ENCODE results near the gene HELT.

Gene HELT

DNA sequence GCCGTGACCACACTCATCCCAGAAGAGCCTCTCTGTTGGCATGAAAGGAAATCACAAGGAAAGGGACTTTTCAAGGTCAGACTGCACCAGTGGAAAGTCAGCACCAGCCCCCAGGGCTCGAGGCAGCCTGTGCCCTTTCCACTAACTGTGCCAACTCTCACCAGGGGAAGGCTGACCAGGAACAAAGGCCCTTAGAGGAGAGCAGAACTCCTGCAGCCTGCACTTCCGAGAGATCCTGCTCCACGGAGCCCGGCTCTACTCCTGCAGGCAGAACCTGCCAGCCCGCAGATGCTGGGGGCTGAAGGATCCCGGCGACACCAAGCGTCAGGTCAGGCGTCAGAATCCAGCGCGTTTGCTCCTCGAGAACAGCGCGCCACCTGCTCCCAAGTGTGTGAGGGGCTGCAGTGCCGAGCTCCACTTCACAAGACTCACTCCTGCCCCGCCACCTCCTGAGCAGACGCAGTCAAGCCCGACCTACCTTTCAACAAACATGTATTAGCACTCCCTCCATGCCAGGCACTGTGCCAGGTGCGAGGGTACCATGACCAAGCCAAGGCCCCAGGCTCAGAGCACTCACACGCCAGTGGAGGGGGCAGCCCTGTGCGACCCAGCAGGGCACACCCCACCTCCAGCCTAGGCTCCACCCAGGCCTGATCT lies 13.6 kb upstream of the HELT start:
- DNase-seq: no peak

DNA sequence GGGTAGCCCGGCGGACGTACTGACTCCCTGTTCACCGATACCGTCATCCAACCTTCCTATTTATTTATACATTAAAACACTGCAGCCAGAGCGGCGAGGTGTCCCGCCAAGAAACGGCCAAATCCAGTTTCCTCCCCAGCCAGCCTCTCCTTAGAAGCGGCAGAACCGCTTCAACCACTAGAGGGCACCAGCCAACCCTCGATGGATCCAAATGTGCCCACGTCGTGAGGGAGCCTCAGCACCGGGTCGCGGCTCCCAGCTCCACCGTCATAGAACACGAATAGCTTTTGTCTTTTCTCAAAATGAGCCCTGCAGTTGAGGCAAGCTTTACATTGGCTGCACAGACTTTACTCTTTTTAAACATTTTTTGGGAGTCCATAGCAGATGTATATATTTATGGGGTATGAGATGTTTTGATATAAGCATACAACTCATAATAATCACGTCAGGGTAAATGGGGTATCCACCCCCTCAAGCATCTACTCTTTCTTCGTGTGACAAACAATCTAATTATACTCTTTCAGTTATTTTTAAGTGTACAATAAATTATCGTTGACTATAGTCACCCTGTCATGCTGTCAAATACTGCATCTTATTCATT lies 13.0 kb upstream of the HELT start:
- DNase-seq: peak; percentile 45

DNA sequence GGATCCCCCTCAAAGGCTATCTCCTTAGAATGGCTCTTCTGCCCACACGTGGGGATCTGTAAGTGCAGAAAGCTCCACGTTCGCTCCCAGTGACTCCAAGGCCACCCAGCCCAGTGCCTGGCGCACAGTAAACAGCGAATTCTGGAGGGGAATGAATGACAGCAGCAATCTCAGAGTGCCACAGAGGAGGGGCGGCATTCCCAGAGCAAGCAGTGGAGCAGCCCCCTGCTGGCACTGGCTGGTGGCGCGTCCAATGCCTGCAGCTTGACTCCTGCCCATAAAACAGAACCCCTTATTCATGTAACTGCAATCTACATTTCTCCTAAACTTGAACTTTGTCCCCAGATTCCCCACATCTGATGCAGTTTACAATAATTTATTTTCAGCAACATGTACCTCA lies 6.9 kb upstream of the HELT start:
- peak; percentile 1 for DNase-seq

DNA sequence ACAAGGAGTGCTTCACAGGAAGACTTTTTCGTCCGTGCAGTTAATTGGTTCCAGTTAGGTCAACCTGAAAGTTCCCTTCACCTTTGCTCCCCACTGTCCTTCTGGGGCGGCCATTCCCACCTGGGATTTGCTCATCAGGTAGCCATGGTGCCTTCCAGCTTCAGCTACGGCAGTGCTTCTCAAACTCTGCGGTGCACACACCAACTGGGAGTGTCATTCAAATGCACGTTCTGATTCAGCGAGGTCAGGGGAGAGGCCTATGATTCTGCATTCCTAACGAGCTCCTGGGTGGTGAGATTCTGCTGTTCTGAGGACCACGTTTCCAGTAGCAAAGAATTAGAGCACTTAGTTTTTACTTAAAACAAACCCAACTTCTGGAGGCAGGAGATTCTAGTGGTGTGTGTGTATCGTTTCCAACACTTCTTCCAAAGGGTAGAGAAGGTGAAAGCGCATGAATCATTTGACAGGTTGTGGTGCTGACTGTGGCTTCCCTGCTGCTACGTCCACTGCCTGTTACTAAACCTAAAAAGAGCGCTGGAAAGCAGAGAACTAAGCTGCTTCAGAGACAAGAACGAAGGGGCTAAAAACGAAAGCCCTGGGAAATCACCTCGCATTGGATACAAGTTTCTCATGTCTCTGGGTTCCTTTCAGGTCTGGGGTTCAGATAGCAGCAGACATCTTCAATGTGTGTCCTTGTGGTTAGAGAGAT lies 4.7 kb upstream of the HELT start:
- no peak for DNase-seq

DNA sequence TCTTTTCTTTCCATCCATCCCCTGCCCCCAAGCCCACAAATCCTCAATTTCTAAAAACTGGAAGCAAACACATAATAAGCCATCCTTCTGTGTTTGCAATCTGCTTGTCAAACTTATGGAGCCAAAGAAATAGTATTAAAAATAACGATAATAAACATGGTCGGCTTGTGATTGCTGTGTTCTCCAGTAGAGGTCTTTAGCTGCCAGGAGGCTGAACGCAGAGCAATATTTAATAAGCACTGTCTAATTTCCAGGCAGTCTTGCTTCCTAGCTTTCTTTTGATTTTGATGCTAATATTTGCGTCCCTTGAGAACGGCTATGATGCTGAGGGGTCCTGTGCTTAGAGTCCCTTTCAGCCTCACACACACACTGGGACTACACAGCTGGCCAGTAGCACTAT lies 3.2 kb upstream of the HELT start:
- no peak for DNase-seq

DNA sequence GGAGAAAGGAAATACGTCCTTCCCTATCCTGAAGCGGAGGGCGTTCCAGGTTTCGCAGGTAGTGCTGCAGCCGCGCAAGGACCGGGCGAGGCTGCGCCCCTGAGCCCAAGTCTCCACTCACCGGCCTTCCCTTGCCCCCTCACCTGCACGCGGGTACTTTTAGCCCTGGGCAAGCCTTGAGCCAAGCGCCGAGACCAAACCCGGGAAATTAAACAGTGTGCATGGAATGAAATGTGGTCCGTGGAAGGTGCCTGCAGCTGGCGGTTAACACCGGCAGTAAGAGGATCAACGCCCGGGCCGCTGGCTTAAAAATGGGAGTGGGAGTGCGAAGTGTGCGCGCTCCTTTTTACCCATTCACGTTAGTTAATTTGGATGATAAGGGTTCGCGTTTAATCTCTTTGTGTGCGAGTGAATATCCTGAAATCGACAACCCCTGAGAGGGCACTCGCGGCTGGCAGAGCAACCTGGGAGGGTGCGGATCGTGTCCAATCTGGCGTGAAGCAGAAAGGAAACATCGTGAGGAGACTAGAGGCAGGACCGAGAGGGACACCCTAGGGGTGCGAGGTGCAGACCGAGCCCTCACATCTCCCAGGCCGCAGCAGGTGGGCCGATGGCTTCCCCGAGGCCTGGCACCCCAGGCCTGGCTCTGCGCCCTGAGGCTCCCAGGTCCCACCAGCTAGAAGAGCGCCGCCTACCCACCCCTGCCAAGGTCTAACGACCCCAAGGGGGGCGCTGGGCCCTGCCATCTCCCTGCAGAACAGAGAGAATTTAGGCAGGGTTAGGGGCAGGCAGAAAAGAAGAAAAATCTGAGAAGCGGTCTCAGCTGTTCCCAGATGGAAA lies 2.0 kb upstream of the HELT start:
- no peak for DNase-seq

DNA sequence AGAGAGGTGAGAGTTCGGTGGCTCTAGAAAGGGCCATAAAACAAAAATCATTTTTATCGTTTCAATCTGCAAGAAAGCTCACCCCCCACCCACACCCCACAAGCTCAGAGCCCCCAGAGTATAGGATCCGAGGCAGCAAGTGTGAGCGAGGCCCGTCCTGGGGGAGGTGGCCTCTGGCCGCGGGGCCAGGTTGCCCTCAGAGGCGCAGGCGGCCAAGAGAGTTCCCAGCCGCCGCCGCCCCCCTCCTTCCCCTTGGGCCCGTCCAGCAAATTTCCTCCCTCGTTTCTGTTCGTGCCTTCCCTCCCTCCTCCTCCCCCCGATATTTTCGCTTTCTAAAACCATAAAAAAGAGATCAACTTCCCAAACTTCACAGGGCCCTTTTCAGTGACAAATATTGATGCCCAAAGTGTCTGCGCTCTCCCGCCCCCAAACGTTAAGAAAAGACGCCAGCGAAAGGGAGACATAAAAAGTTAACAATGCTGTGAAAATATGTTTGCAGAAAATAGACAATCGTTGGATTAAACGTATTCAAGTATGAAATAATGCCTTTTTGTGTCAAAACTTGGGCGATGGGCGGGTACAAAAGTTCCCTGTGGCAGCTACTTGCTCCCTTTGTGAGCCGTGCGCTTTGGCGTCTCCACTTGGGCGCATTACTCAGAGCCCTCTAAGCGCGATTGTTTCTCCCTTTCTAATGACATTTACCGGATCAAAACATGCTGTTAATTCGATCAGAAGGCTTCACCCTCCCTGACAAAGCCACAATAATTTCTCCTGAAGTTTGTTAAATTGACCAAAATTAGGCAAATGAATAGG lies 1.1 kb upstream of the HELT start:
- no peak for DNase-seq

DNA sequence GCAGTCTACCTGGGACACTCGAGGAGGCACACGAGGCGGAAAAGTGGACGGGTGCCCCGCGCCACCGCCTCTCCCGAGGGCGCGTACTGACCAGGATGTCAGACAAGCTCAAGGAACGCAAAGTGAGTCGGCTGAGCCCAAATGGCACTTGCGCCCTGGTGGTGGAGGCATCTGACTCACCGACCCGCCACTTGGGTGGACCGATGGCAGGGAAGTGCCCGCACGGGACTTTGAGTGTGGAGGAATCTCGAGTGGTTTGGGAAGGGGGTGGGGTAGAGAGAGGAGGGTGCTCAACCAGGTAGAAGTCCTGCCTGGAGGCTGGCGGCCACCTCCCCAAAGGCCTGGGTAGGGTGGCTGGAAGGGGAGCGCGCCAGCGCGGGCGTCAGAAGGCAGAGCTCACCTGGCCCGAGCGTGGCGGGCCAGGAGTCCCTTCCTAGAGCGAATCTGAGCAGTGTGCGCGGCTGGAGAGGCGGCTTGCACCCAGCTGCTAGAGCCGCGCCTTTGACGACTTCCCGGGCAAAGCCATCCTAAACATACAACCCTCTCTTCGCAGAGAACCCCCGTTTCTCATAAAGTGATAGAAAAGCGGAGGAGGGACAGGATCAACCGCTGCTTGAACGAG lies 655 bp downstream of the HELT start:
- no peak for DNase-seq

DNA sequence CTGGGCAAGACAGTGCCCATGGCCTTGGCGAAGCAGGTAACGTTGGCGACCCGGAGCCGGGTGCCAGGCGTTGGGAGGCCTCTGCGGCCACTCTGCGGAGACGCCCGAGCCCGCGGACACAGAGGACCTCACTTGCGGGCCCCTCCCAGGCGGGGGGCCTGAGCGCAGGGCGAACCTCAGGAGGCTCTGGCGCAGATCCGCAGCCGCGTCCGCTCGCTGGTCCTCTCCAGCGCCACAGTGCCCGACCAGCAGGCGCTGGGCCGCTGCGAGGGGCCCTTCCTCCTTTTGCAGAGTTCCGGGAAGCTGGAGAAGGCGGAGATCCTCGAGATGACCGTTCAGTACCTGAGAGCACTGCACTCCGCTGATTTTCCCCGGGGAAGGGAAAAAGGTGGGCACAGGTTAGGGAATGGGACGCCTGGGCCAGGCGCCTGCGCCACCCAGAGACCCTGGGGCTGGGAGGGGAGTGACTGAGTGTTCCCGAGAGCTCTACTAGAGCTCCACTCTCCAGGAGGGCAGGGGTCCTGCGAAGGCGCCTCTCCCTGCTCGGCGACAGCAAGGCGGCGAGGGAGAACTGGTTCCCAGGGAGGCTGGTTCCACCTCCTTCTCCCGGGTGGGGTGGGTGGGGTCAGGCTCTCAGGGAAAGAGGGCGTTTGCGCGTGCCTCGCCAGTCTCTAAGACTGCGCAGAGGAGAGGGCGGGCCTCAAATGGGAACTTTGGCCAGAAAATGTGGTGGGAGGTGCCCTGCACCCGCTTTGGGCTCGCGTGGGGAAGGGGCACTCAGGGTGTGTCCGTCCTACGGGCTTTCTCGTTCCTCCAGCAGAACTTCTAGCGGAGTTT lies 1.4 kb downstream of the HELT start:
- DNase-seq: no peak

DNA sequence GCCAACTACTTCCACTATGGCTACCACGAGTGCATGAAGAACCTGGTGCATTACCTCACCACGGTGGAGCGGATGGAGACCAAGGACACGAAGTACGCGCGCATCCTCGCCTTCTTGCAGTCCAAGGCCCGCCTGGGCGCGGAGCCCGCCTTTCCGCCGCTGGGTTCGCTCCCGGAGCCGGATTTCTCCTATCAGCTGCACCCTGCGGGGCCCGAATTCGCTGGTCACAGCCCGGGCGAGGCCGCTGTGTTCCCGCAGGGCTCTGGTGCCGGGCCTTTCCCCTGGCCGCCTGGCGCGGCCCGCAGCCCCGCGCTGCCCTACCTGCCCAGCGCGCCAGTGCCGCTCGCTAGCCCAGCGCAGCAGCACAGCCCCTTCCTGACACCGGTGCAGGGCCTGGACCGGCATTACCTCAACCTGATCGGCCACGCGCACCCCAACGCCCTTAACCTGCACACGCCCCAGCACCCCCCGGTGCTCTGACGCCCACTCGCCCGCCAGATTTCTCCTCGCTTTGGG lies 2.1 kb downstream of the HELT start:
- no peak for DNase-seq

DNA sequence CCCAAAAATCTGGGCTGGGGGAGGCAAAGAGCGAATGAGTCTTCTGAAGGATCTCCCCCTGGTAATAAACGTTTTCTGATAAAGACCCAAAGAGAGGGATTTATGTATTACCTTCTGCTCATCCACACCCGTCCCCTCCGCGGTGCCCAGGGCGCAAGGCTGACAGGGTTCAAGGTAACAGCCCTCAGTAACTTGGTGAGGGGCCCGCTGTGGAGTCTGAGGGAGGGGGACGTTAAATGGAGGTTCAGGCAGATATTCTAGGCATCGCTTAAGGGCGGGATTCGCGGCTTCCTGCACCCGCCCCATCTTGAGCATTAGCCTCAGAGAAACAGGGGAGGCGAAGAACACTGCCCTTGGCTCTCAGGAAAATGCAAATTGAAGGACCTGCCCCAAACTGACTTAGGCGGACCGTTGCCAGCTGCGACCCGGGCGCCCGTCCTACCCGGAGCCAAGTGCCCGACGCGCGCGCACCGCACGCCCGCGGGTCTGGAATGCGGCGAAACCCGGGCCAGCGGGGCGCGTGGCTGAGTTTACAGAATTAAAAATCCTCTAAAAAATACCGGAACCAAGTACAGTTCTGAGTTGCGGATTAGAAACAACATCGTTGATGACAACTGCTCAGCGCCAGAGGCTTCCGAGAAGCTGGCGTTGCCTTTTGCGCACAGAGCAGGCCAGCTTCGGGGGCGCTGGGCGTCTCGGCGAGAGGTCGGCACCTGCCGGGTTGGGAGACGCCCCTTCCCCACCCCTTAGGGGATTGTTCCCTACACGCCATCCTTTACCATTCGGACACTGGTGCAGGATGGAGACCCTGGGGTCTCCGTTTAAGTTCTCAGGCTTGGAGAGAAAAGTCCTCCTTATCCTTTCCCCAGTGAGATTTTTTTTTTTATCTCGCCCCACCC lies 2.8 kb downstream of the HELT start:
- no peak for DNase-seq

DNA sequence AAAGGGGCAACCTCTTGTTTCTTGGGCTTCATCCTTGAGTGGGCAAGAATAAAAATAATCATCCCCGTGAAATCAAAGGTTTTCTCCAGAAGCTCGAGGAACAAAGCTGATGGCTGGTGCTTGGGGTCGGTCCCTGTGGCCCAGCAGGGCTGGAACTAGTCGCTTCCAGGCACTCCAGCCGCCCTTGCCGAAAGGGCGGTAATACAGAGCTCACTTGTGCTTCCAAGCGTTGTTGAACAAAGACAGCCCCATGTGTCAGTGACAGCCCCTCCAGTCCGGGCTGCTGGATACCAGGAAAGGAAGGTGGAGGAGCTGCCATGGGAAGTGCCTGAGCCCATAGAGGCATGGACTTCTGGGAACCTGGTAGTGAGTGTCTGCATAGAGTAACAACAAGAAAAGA lies 5.2 kb downstream of the HELT start:
- no peak for DNase-seq

DNA sequence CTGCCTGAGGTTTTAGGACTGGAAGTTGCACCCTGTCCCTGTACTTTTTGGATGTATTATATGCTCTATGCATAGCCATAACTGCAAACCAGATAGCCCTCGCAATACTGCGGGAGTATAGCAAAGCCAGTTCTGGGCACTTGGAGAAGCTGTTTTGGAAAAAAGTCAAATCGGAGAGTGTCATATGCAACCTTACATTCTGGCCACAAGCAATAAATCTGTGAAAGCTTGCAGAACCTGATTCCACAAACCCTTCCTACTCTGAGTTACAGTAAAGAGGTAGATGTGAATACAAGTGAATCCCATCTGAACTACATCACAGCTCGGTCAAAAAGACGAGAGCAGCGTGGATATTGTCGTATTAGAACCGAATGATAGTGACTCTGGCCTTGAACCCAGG lies 10.3 kb downstream of the HELT start:
- DNase-seq: no peak

DNA sequence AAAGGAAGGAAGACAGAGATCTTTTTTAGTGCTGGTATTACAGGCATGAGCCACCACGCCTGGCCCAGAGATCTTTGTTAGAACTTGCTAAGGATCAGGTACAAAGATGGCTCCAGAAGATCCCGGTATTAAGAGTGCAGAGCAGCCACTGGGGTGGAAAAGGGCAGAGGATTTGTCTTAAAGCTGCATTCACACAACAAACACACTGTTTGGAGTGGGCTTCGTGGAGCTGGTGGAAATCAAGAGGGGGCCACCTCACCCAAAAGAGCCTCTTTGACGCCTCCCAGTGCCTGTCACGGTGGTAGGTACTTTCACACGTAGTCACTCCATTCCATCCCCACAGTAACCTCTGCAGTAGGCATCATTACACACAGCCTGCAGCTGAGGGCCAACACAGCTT lies 13.3 kb downstream of the HELT start:
- DNase-seq: no peak

DNA sequence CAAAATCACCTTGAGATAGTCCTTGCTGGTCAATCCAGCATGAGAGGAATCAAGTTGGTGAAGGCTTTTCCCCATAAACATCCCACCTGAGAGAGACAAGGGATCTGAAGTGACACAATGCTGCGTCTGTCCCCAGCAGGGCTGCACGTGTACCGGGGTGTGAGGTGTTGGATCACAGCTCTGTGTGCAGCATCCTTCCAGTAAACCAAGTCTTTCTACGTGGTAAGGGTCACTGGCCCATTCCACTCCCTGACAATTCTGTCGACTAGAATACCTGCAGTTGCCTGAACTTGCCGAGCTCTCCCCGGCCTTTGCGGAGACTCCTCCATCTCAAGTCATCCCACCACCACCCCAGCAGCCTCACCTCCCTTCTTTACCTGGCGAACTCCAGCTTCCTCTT lies 14.8 kb downstream of the HELT start:
- DNase-seq: no peak

DNA sequence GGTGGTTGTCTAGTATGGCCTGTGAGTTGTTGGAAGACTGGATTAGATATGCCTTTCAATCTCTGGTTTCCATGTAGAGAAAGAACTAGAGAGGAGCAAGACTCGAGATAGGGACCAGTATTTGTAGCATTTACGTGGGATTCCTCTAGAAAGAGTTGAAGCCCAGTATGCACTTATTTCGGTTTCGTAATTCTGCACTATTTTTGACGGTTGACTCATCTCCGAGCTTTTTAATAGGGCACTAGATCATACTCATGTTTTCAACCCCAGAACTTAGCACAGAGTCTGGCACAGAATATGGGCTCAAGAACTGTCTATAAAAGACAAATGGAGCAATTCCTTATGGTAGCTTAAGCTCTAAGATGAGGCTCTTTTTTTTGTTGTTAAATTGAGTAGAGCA lies 15.7 kb downstream of the HELT start:
- no peak for DNase-seq

DNA sequence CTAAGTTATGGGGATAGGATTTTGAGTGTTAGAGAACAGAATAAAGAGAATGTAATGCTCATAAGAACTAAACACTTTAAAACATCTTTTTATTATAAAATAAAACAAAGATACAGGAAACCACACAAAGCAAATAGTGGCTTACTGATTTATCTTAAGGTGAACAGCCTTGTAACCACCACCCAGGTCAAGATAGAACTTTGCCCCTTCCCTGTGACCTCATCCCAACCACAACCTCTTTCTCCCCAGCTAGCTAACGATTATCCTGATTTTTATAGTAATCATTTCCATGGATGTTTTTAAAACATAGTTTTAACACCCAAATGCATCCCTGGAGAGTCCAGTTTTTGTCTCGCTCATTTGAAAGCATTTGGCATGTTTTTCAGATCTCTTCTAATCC lies 17.0 kb downstream of the HELT start:
- no peak for DNase-seq

DNA sequence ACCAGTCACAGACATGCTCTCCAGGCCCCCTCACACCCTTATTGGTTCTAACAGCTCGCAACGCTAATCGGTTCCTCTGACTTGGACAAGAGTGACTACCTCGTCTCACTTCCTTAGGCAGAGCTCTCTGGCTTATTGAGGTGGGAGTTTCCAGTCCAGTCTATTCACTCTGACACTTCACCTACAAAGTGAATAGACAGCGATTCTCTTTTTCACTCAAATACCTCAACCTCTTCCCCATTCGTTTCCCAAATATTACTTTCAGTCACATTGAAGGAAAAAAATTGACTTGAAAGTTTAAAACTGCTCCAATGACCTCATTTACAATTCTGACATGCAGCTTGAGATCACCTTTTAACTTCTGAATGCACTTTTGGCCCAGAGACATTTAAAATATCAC lies 17.7 kb downstream of the HELT start:
- no peak for DNase-seq

DNA sequence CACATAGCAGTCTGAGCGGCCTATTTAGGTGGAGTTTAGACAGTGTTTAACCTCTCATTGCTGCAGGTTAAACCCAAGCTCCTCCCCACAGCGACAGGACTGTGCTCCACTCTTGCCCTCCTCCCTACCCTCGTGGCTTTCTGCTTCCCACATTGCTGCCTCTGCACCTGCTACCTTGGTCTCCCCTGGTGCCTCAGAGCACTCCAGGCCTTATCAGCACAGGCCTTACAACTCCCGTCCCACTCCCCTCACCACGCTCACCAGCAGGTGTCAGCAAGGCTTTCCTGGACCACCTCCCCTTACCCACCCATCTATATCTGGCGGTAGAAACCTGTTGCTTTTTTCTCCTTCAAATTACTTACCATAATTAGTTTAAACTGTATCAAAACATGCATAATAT lies 18.6 kb downstream of the HELT start:
- no peak for DNase-seq
